A549 (cell line): ENCODE results near the gene APOC3. TPM values are rescaled to one million over a fixed set of nuclear protein-coding genes. Genes with fewer than 3 reads are reported as not detected.

Experiments used
- ATAC-seq, 2 experiments: fragments of 200-7000 bp in 1 of 2; fragments of >200 bp in 1 of 2; cut with Nextera tagmentation in 1 of 2; cut with Tn5 transposase in 1 of 2; 3 replicates each; pipeline versions ENCODE4 v1.8.0 to v1.9.1; 2018 to 2020; ENCODE audit warnings: mild to moderate bottlenecking in 1 of 2, moderate library complexity in 1 of 2
- CTCF ChIA-PET: fragments of 300-600 bp; sonication (Branson Sonifier 250); formaldehyde crosslinking; extraction: SDS; loops from one replicate; lab custom pipeline; 2021; ENCODE audit warnings: antibody characterized with exemption, inconsistent platforms; lab: Yijun Ruan, JAX
- POLR2A ChIA-PET: fragments of 350-600 bp; formaldehyde crosslinking; extraction: SDS; loops from one replicate; lab custom pipeline; 2021; ENCODE audit warnings: antibody characterized with exemption, inconsistent platforms; lab: Yijun Ruan, JAX
- DNase-seq, 2 experiments: peaks; one replicate each; pipeline versions ENCODE4 v3.0.0 to v3.0.0-alpha.2; 2011 to 2016; ENCODE audit warnings: low read depth in 1 of 2, low spot score in 1 of 2
- FAIRE-seq: peaks from 2 replicates; lab custom pipeline; 2011; peaks lifted over from hg19 to GRCh38; lab: Jason Lieb, UNC
- H3K27ac ChIP-seq, 2 experiments: fragments of >200 bp; sonication (Bioruptor Twin); formaldehyde crosslinking; 3 replicates each; pipeline ENCODE4 v1.5.1; 2016 to 2017
- H3K4me1 ChIP-seq: fragments of >200 bp; sonication (Bioruptor Twin); formaldehyde crosslinking; 3 replicates; pipeline ENCODE4 v1.6.1; 2016
- H3K4me2 ChIP-seq: fragments of >200 bp; sonication (Bioruptor Twin); formaldehyde crosslinking; 3 replicates; pipeline ENCODE4 v1.6.1; 2016
- H3K4me3 ChIP-seq: fragments of >200 bp; sonication (Bioruptor Twin); formaldehyde crosslinking; 3 replicates; pipeline ENCODE4 v1.5.1; 2016
- H3K9me3 ChIP-seq: fragments of >200 bp; sonication (Bioruptor Twin); formaldehyde crosslinking; 3 replicates; pipeline ENCODE4 v1.6.1; 2016
- BHLHE40 ChIP-seq: IDR thresholded peaks from 2 replicates; pipeline ENCODE4 v1.6.1; 2012; ENCODE audit warnings: low read depth, low read length, inconsistent platforms
- EHF ChIP-seq: fragments of 250-450 bp; sonication (Bioruptor Pico); IDR thresholded peaks from 2 replicates; pipeline ENCODE4 v1.5.0; 2020; ENCODE audit warnings: mild to moderate bottlenecking
- ESRRA ChIP-seq: fragments of 150-350 bp; IDR thresholded peaks from 2 replicates; pipeline ENCODE4 v1.6.1; 2014; ENCODE audit warnings: mild to moderate bottlenecking, low read length, borderline replicate concordance
- FOSB ChIP-seq: fragments of 250-450 bp; sonication (Bioruptor Pico); IDR thresholded peaks from 2 replicates; pipeline ENCODE4 v1.5.0; 2020; ENCODE audit warnings: mild to moderate bottlenecking, moderate library complexity
- HES2 ChIP-seq: fragments of >200 bp; sonication (Bioruptor Twin); formaldehyde crosslinking; IDR thresholded peaks from 2 replicates; pipeline ENCODE4 v1.6.1; 2016
- HMGXB4 ChIP-seq: fragments of 250-450 bp; sonication (Bioruptor Pico); IDR thresholded peaks from 2 replicates; pipeline ENCODE4 v1.5.0; 2021; ENCODE audit warnings: mild to moderate bottlenecking, moderate library complexity, borderline replicate concordance
- HOXA7 ChIP-seq: fragments of 250-450 bp; sonication (Bioruptor Pico); IDR thresholded peaks from 2 replicates; pipeline ENCODE4 v1.5.0; 2020; ENCODE audit warnings: mild to moderate bottlenecking, moderate library complexity
- HOXB5 ChIP-seq: fragments of 250-450 bp; sonication (Bioruptor Pico); IDR thresholded peaks from 2 replicates; pipeline ENCODE4 v1.5.0; 2020; ENCODE audit warnings: mild to moderate bottlenecking, moderate library complexity
- MAZ ChIP-seq: fragments of 150-350 bp; IDR thresholded peaks from 2 replicates; pipeline ENCODE4 v1.6.1; 2014; ENCODE audit warnings: antibody characterized with exemption, low read depth, low read length, borderline replicate concordance
- POLR2A ChIP-seq: IDR thresholded peaks from 2 replicates; pipeline ENCODE4 v1.6.1; 2012; ENCODE audit warnings: mild to moderate bottlenecking, low read length
- REST ChIP-seq: fragments of 200-600 bp; sonication (generic); IDR thresholded peaks from 2 replicates; pipeline ENCODE4 v1.6.1; 2016; ENCODE audit warnings: antibody characterized with exemption, mild to moderate bottlenecking, moderate library complexity
- RFX5 ChIP-seq: fragments of 450-650 bp; IDR thresholded peaks from 2 replicates; pipeline ENCODE4 v1.7.1; 2014; ENCODE audit warnings: antibody characterized with exemption, mild to moderate bottlenecking, moderate library complexity
- SMC3 ChIP-seq: fragments of >200 bp; sonication (Bioruptor Twin); formaldehyde crosslinking; IDR thresholded peaks from 3 replicates; pipeline ENCODE4 v1.6.1; 2018; ENCODE audit warnings: inconsistent platforms
- TP53 ChIP-seq: fragments of 250-450 bp; sonication (Bioruptor Pico); IDR thresholded peaks from 2 replicates; pipeline ENCODE4 v1.5.0; 2021; ENCODE audit warnings: mild to moderate bottlenecking, moderate library complexity
- ZFP36 ChIP-seq: fragments of 450-650 bp; IDR thresholded peaks from 2 replicates; pipeline ENCODE4 v1.6.1; 2014; ENCODE audit warnings: borderline replicate concordance; ENCODE audit not compliant: partially characterized antibody
- ZSCAN20 ChIP-seq: fragments of 250-450 bp; sonication (Bioruptor Pico); IDR thresholded peaks from 2 replicates; pipeline ENCODE4 v1.8.0; 2022; ENCODE audit warnings: mild to moderate bottlenecking, moderate library complexity
- WGBS: methylation state at CpG from one replicate; pipeline ENCODE4 v1.1.6; 2017; ENCODE audit errors: missing lambda C conversion rate; 5-methylcytosine and 5-hydroxymethylcytosine counted together
- polyA plus RNA-seq, 4 experiments: library from polyadenylated mRNA; depleted of rRNA in 3 of 4; stranded (reverse); fragments of >200 nt; fragmentation: RNase III in 1 of 4; extraction: RNeasy Plus Mini Kit Qiagen cat#74134 plus additional on column Dnase treatment in 1 of 4; gene quantifications; 2 replicates in 3 of 4; 3 replicates in 1 of 4; pipeline ENCODE4 v1.2.3, GENCODE V29; 2011 to 2017

APOC3 gene
- polyA plus RNA-seq, 2 of the 4 experiments (the other 2 are of a cell fraction), result not detected

- Histone ChIP-seq H3K27ac (no peak overlapping the region), H3K9me3 (no peaks in the 10 kb centered on the region), H3K4me3 (no peak overlapping the region), H3K4me1 (no peaks in the 10 kb centered on the region), H3K4me2 (no peak overlapping the region)
- ChIA-PET CTCF (interaction anchor here (0.8 kb wide), 1 partner anchor 287 kb away, joined by 4 read pairs; no protein-coding TSS in a partner anchor), POLR2A (no interaction called here)
- WGBS, result 75% methylated on average over 6 of the region's 9 CpGs
- no peak for ATAC-seq
- DNase-seq, result no peak
- TF ChIP-seq ESRRA (no peak), BHLHE40 (no peak), ZSCAN20 (CRISPR knock-in tag) (no peak), TP53 (CRISPR knock-in tag) (no peak), EHF (CRISPR knock-in tag) (no peak), HES2 (no peak), POLR2A (no peak), SMC3 (no peak), HOXB5 (CRISPR knock-in tag) (no peak), HOXA7 (CRISPR knock-in tag) (no peak)
- FAIRE-seq, result no peak
These were observed 10.7 kb upstream of the APOC3 start for GRCh38 chr11:116819049-116819448.

GRCh38 chr11:116821050-116821918 lies 8.4 kb upstream of the APOC3 start:
- DNase-seq (no peak), ATAC-seq (no peak), FAIRE-seq (no peak)
- Histone ChIP-seq H3K27ac (no peak overlapping the region), H3K9me3 (no peaks in the 10 kb centered on the region), H3K4me1 (no peaks in the 10 kb centered on the region), H3K4me3 (no peak overlapping the region), H3K4me2 (no peak overlapping the region)
- ChIA-PET CTCF (interaction anchor here (0.6 to 2.1 kb wide), 7 partner anchors 9 to 202 kb away, joined by 3 to 7 read pairs (median 3); no protein-coding TSS in a partner anchor), POLR2A (no interaction called here)
- WGBS, result 81% methylated on average over 23 of the region's 51 CpGs
- TF ChIP-seq MAZ, result no peak

- no peaks in the 10 kb centered on the region for H3K9me3 ChIP-seq
- ChIA-PET POLR2A (interaction anchor here (1.0 kb wide), 1 partner anchor 36 kb away, joined by 3 read pairs; no protein-coding TSS in a partner anchor), CTCF (interaction anchor here (2.4 kb wide), 1 partner anchor 13 kb away, joined by 9 read pairs; no protein-coding TSS in a partner anchor)
- no peak overlapping the region for H3K4me3 ChIP-seq
- no peak overlapping the region for H3K4me2 ChIP-seq
- no peak for TF ChIP-seq RFX5
- no peak for TF ChIP-seq REST
- TF ChIP-seq ZFP36, result no peak
- TF ChIP-seq SMC3, result no peak
- no peak for TF ChIP-seq HMGXB4
- TF ChIP-seq FOSB (CRISPR knock-in tag), result no peak
- 69% methylated on average over 4 of the region's 5 CpGs for WGBS
- DNase-seq (no peak), FAIRE-seq (no peak), ATAC-seq (no peak)
- no peaks in the 10 kb centered on the region for H3K4me1 ChIP-seq
- no peak overlapping the region for H3K27ac ChIP-seq
These were observed 7.1 kb upstream of the APOC3 start for GRCh38 chr11:116822575-116822974.
